Astrocyte (in vitro differentiated cells and primary cell): ENCODE measurements around the gene DCAF5. TPM values are rescaled to one million over a fixed set of nuclear protein-coding genes. Genes with fewer than 3 reads are reported as not detected.

Source experiments
- DNase-seq: peaks from one replicate; pipeline ENCODE4 v3.0.0-alpha.2; 2010; ENCODE audit warnings: low read depth
- FAIRE-seq: peaks from 2 replicates; lab custom pipeline; 2011; peaks lifted over from hg19 to GRCh38; lab: Jason Lieb, UNC
- H2AFZ ChIP-seq: 2 replicates; pipeline ENCODE4 v1.6.0; 2012; ENCODE audit warnings: low read depth, low read length, inconsistent platforms
- H3K27ac ChIP-seq: 2 replicates; pipeline ENCODE4 v1.5.1; 2011; ENCODE audit warnings: low read depth, low read length, inconsistent platforms
- H3K27me3 ChIP-seq: 2 replicates; pipeline ENCODE4 v1.6.0; 2011; ENCODE audit warnings: low read length, inconsistent platforms; ENCODE audit not compliant: insufficient read depth
- H3K36me3 ChIP-seq: 2 replicates; pipeline ENCODE4 v1.5.1; 2011; ENCODE audit warnings: low read length, inconsistent platforms; ENCODE audit not compliant: insufficient read depth
- H3K4me1 ChIP-seq: 2 replicates; pipeline ENCODE4 v1.5.1; 2011; ENCODE audit warnings: low read length, inconsistent platforms; ENCODE audit not compliant: insufficient read depth
- H3K4me2 ChIP-seq: 2 replicates; pipeline ENCODE4 v1.6.0; 2012; ENCODE audit warnings: low read length, inconsistent platforms
- H3K4me3 ChIP-seq: 2 replicates; pipeline ENCODE4 v1.5.1; 2011; ENCODE audit warnings: low read depth, mild to moderate bottlenecking, low read length, inconsistent platforms; ENCODE audit not compliant: insufficient read depth
- H3K79me2 ChIP-seq: 2 replicates; pipeline ENCODE4 v1.6.0; 2012; ENCODE audit warnings: mild to moderate bottlenecking, low read length, inconsistent platforms; ENCODE audit not compliant: insufficient read depth
- H3K9ac ChIP-seq: 2 replicates; pipeline ENCODE4 v1.6.0; 2012; ENCODE audit warnings: mild to moderate bottlenecking, low read length, inconsistent platforms
- H3K9me3 ChIP-seq: 2 replicates; pipeline ENCODE4 v1.5.1; 2012; ENCODE audit warnings: low read depth, mild to moderate bottlenecking, low read length, inconsistent platforms; ENCODE audit not compliant: insufficient read depth
- H4K20me1 ChIP-seq: 2 replicates; pipeline ENCODE4 v1.6.0; 2012; ENCODE audit warnings: low read length, inconsistent platforms; ENCODE audit not compliant: insufficient read depth
- H3K27ac Mint-ChIP-seq: one replicate; pipeline ENCODE4 v1.8.0; 2021; ENCODE audit warnings: mild to moderate bottlenecking, mixed read lengths; ENCODE audit not compliant: unreplicated experiment
- H3K27me3 Mint-ChIP-seq: one replicate; pipeline ENCODE4 v1.8.0; 2021; ENCODE audit warnings: low read depth, mixed read lengths; ENCODE audit not compliant: unreplicated experiment
- H3K36me3 Mint-ChIP-seq: one replicate; pipeline ENCODE4 v1.8.0; 2021; ENCODE audit warnings: low read depth, mixed read lengths; ENCODE audit not compliant: unreplicated experiment
- H3K4me1 Mint-ChIP-seq: one replicate; pipeline ENCODE4 v1.8.0; 2021; ENCODE audit warnings: low read depth, mixed read lengths; ENCODE audit not compliant: unreplicated experiment
- H3K4me3 Mint-ChIP-seq: one replicate; pipeline ENCODE4 v1.8.0; 2021; ENCODE audit warnings: mild to moderate bottlenecking, moderate library complexity, mixed read lengths; ENCODE audit not compliant: unreplicated experiment
- H3K9me3 Mint-ChIP-seq: one replicate; pipeline ENCODE4 v1.8.0; 2021; ENCODE audit warnings: mild to moderate bottlenecking, mixed read lengths; ENCODE audit not compliant: unreplicated experiment
- EZH2 ChIP-seq: IDR thresholded peaks from 2 replicates; pipeline ENCODE4 v1.6.1; 2012; ENCODE audit warnings: mild to moderate bottlenecking, low read length, inconsistent platforms; ENCODE audit not compliant: insufficient read depth
- total RNA-seq: library from RNA; stranded (reverse); gene quantifications from 2 replicates; pipeline ENCODE4 v1.2.1, GENCODE V29; 2021
- TF ChIP-seq, protein P1 (sequence below): IDR thresholded peaks from 2 replicates; pipeline ENCODE4 v1.5.1; 2011; ENCODE audit warnings: low read depth, mild to moderate bottlenecking, inconsistent platforms, low read length, moderate library complexity; ENCODE audit not compliant: insufficient read depth

Gene DCAF5
- total RNA-seq, 1 donor from 2014 or later, result 54.6 TPM

DNA sequence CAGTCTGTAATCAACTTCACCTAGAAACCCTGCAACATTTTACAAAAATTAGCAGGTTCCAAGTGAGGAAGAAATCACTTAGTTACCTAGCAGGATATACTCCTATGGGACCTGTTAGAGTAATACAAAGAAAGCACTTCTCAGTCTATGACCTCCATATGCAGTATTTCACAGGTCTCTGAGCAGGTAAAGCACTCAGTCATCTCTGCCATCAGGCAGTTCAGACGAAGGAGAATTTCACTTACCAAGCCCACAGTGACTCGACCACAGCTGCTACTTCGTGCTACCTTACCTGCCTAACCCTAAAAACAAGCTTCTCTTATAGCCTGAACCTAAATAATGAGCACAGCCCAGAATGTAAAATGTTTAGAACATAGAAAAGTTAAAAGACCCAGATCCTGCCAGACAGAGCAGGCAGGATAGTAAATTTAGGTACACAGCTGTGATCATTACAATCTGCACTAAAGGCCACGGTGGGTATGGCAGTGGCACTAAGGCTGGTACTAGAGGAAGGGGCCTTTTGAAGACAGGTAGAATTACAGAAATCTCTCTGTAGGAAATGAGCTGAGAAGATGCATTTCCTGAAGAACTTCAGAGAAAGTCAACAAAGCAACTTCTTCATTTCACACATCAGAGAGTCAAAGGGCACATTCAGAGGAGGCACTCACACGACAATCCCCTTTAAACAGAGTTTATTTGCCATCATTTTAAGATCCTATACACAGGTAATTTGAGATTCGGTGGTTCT, 35.7 kb downstream of the DCAF5 start:
- Histone ChIP-seq H3K27me3 (no peaks in the 10 kb centered on the region), H3K4me3 (no peak overlapping the region), H4K20me1 (peaks cover 45% of the 10 kb centered on the region), H3K4me2 (no peak overlapping the region), H3K36me3 (peaks cover 19% of the 10 kb centered on the region), H2AFZ (no peak overlapping the region), H3K9ac (no peak overlapping the region), H3K79me2 (peaks cover 16% of the 10 kb centered on the region), H3K4me1 (no peaks in the 10 kb centered on the region), H3K27ac (no peak overlapping the region), H3K9me3 (no peaks in the 10 kb centered on the region)
- Mint-ChIP-seq H3K36me3 (peaks cover 27% of the 10 kb centered on the region), H3K9me3 (no peaks in the 10 kb centered on the region), H3K27ac (no peak overlapping the region), H3K4me3 (no peak overlapping the region), H3K4me1 (peaks cover 12% of the 10 kb centered on the region), H3K27me3 (no peaks in the 10 kb centered on the region)
- FAIRE-seq, result no peak
- no peak for TF ChIP-seq EZH2
- DNase-seq, result no peak

DNA sequence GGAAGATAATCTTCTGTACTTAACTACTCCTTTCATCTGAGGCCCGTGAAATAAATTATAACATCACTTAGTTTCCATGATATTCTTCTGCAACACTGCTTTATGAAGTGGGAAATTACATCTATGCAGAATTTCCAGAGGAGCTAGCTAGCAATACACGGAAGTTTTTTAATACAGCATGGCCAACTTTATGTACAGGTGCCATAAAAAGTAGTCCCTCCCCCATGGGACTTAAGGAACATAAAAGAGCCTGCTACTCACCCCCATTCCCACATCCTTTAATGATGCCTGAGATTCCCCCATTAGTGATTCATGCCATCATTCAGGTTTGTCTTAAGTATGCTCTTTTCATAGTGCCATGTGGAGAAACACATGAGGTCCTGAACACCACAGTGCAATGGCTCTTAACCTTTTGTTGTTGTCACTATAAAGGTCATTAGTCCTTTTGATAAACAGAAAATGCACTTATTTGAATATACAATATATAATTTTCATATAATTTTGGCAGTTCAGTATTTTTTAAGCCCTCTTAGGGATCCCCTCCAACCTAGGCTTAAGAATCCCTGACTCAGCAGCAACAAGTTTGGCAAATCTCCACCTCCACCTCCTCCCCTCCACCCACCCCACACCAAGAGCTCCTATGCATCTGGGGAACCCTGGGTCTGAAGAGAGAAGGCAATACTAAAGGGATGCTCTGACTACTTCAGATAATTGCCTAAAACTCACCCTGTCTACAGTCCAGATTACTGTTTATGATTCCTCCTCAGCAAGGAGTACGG, 37.3 kb downstream of the DCAF5 start:
- no peaks in the 10 kb centered on the region for H3K27me3 ChIP-seq

DNA sequence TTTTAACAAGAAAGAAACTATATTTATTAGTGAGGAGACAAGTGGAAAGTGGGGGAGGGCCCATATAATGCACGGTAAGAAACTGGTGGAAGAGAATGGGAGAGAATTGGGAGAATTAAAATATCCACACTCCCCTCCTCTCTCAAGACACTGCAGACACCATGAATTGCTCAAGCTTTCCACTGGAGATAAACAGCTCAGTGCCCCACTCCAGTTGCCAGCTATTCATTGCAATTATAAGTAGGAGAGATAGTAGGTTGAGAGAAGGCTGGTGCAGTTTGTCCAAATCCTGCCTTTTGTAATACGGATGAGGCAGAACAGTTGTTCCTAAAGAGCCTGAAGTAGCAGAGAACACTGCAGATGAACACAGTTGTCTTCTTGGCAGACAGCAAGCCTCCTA, 38.2 kb downstream of the DCAF5 start:
- Histone ChIP-seq H3K4me2 (no peak overlapping the region), H3K4me1 (no peaks in the 10 kb centered on the region), H2AFZ (no peak overlapping the region), H3K9me3 (no peaks in the 10 kb centered on the region), H3K36me3 (peaks cover 17% of the 10 kb centered on the region), H3K27me3 (no peaks in the 10 kb centered on the region), H3K9ac (no peak overlapping the region), H4K20me1 (peaks cover 36% of the 10 kb centered on the region), H3K4me3 (no peak overlapping the region), H3K79me2 (peaks cover 5% of the 10 kb centered on the region), H3K27ac (no peak overlapping the region)
- Mint-ChIP-seq H3K4me3 (no peak overlapping the region), H3K27me3 (no peaks in the 10 kb centered on the region), H3K9me3 (no peaks in the 10 kb centered on the region), H3K36me3 (peaks cover 24% of the 10 kb centered on the region), H3K27ac (no peak overlapping the region), H3K4me1 (peaks cover 20% of the 10 kb centered on the region)
- FAIRE-seq (no peak), DNase-seq (no peak)
- TF ChIP-seq, protein P1, sequence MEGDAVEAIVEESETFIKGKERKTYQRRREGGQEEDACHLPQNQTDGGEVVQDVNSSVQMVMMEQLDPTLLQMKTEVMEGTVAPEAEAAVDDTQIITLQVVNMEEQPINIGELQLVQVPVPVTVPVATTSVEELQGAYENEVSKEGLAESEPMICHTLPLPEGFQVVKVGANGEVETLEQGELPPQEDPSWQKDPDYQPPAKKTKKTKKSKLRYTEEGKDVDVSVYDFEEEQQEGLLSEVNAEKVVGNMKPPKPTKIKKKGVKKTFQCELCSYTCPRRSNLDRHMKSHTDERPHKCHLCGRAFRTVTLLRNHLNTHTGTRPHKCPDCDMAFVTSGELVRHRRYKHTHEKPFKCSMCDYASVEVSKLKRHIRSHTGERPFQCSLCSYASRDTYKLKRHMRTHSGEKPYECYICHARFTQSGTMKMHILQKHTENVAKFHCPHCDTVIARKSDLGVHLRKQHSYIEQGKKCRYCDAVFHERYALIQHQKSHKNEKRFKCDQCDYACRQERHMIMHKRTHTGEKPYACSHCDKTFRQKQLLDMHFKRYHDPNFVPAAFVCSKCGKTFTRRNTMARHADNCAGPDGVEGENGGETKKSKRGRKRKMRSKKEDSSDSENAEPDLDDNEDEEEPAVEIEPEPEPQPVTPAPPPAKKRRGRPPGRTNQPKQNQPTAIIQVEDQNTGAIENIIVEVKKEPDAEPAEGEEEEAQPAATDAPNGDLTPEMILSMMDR, result no peak
- no peak for TF ChIP-seq EZH2

More for the DNA sequence above, 37.3 kb downstream of the DCAF5 start:
- H3K4me2 ChIP-seq, result no peak overlapping the region
- peaks cover 24% of the 10 kb centered on the region for H3K36me3 Mint-ChIP-seq
- no peaks in the 10 kb centered on the region for H3K9me3 Mint-ChIP-seq
- H3K36me3 ChIP-seq, result peaks cover 17% of the 10 kb centered on the region
- peaks cover 20% of the 10 kb centered on the region for H3K4me1 Mint-ChIP-seq
- H3K27me3 Mint-ChIP-seq, result no peaks in the 10 kb centered on the region
- no peak overlapping the region for H3K27ac ChIP-seq
- DNase-seq (no peak), FAIRE-seq (no peak)
- no peaks in the 10 kb centered on the region for H3K9me3 ChIP-seq
- H3K9ac ChIP-seq, result no peak overlapping the region
- peaks cover 7% of the 10 kb centered on the region for H3K79me2 ChIP-seq
- no peak overlapping the region for H3K4me3 Mint-ChIP-seq
- H3K4me1 ChIP-seq, result no peaks in the 10 kb centered on the region
- H2AFZ ChIP-seq, result no peak overlapping the region
- H3K4me3 ChIP-seq, result no peak overlapping the region
- no peak for TF ChIP-seq EZH2
- TF ChIP-seq, protein P1, result no peak
- peaks cover 40% of the 10 kb centered on the region for H4K20me1 ChIP-seq
- H3K27ac Mint-ChIP-seq, result no peak overlapping the region
